ENCODE measurements around the gene CNPPD1. TPM values are rescaled to one million over a fixed set of nuclear protein-coding genes. Genes with fewer than 3 reads are reported as not detected.

The CNPPD1 gene
- total and polyA plus RNA-seq, 2 of the 8 experiments (the other 6 are each of a cell fraction or from before 2014, with no cell fraction given): 32.9 to 35.9 TPM

DNA sequence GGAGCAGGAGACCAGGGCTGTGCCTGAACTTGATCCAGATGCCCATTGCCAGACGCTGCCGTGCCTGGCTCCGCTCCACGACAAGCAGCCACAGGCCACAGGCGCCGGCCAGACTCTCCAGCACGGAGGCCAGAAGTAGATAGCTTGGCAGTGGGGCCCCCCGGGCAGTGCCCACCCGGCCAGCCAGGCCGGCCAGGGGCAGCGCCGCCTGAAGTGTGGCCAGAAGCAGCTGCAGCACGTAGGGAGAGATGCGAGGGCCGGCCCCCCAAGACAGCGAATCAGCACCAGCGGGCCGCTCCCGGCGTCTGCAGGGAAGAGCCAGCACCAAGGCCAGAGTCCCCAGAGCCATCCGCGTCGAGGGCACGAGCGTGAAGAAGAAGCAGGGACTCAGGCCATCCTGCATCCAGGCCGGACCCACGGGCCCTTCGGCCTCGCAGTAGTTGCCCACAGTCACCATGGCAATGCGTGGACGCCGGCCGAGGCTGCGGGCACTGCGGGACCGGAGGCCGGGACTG, 41.5 kb upstream of the CNPPD1 start (continued):
- TF ChIP-seq ZNF274 (IDR thresholded peaks at IDR 0.05; ENCODE audit: borderline replicate concordance, extremely low read depth, low read length) (no peak), HDAC2 (IDR thresholded peaks at IDR 0.05; ENCODE audit: borderline replicate concordance in 1 of 2, low read depth in 2 of 2, low read length in 2 of 2) (0 out of 4 replicates have a peak, but pooled peaks of 1 of the 2 experiments have one; percentile 31), POLR2AphosphoS5 (IDR thresholded peaks at IDR 0.05; ENCODE audit: low read depth, low read length) (no peak), CHD1 (IDR thresholded peaks at IDR 0.05; ENCODE audit: low read depth, low read length) (no peak), ASH2L (IDR thresholded peaks at IDR 0.05; ENCODE audit: low read length) (peak; percentile 0), SIN3A (conservative IDR thresholded peaks at IDR 0.05 in 1 of 2, IDR thresholded peaks at IDR 0.05 in 1 of 2; ENCODE audit: low read depth in 1 of 2, low read length in 2 of 2) (peak; percentile 69 to 77; a peak in 1 of 4 replicates)

All from H1 (cell line).